Trophoblast cell (in vitro differentiated cells and primary cell): ENCODE results near the gene RPE.

Experiments
- DNase-seq, 2 donors: peaks; one replicate each; pipeline ENCODE4 v3.0.0-alpha.2; 2016
- H2AFZ ChIP-seq: 2 replicates; pipeline ENCODE4 v1.6.1; 2013; ENCODE audit warnings: low read length, moderate library complexity, mild to moderate bottlenecking; ENCODE audit not compliant: insufficient read depth, poor library complexity
- H2AK5ac ChIP-seq: 2 replicates; pipeline ENCODE4 v1.6.1; 2013; ENCODE audit warnings: mild to moderate bottlenecking, low read length
- H2BK120ac ChIP-seq: 2 replicates; pipeline ENCODE4 v1.6.1; 2013; ENCODE audit warnings: low read length, mild to moderate bottlenecking, moderate library complexity; ENCODE audit not compliant: insufficient read depth, poor library complexity
- H2BK12ac ChIP-seq: 2 replicates; pipeline ENCODE4 v1.6.1; 2013; ENCODE audit warnings: mild to moderate bottlenecking, low read length, moderate library complexity
- H2BK5ac ChIP-seq: 2 replicates; pipeline ENCODE4 v1.6.1; 2013; ENCODE audit warnings: low read length, low read depth, moderate library complexity, mild to moderate bottlenecking; ENCODE audit not compliant: poor library complexity
- H3K14ac ChIP-seq: 2 replicates; pipeline ENCODE4 v1.6.1; 2013; ENCODE audit warnings: mild to moderate bottlenecking, low read length
- H3K18ac ChIP-seq: 2 replicates; pipeline ENCODE4 v1.6.1; 2013; ENCODE audit warnings: mild to moderate bottlenecking, low read length
- H3K23ac ChIP-seq: 2 replicates; pipeline ENCODE4 v1.6.1; 2013; ENCODE audit warnings: low read length
- H3K27ac ChIP-seq: 2 replicates; pipeline ENCODE4 v1.5.1; 2013; ENCODE audit warnings: low read depth, mild to moderate bottlenecking, inconsistent platforms, low read length, moderate library complexity
- H3K27me3 ChIP-seq: 2 replicates; pipeline ENCODE4 v1.6.1; 2013; ENCODE audit warnings: inconsistent platforms, mild to moderate bottlenecking, low read length, moderate library complexity; ENCODE audit not compliant: insufficient read depth
- H3K36me3 ChIP-seq, 2 experiments: 1 replicate in 1 of 2; 2 replicates in 1 of 2; pipeline ENCODE4 v1.6.1; 2013; ENCODE audit warnings: low read length in 2 of 2, mild to moderate bottlenecking in 2 of 2, moderate library complexity in 1 of 2; ENCODE audit not compliant: insufficient read depth in 2 of 2, control insufficient read depth in 1 of 2
- H3K4ac ChIP-seq: 2 replicates; pipeline ENCODE4 v1.6.1; 2013; ENCODE audit warnings: low read depth, mild to moderate bottlenecking, low read length, moderate library complexity
- H3K4me1 ChIP-seq, 2 experiments: 1 replicate in 1 of 2; 2 replicates in 1 of 2; pipeline ENCODE4 v1.6.1; 2013; ENCODE audit warnings: low read length in 2 of 2, mild to moderate bottlenecking in 2 of 2, moderate library complexity in 1 of 2; ENCODE audit not compliant: insufficient read depth in 2 of 2, control insufficient read depth in 1 of 2
- H3K4me2 ChIP-seq: 2 replicates; pipeline ENCODE4 v1.6.1; 2013; ENCODE audit warnings: inconsistent platforms, mild to moderate bottlenecking, low read length, moderate library complexity
- H3K4me3 ChIP-seq: 2 replicates; pipeline ENCODE4 v1.5.1; 2013; ENCODE audit warnings: mild to moderate bottlenecking, low read depth, low read length, inconsistent platforms
- H3K79me1 ChIP-seq: one replicate; pipeline ENCODE4 v1.6.1; 2013; ENCODE audit warnings: low read length
- H3K79me2 ChIP-seq: 2 replicates; pipeline ENCODE4 v1.6.1; 2013; ENCODE audit warnings: low read length, mild to moderate bottlenecking; ENCODE audit not compliant: control insufficient read depth, insufficient read depth, poor library complexity
- H3K9ac ChIP-seq: 2 replicates; pipeline ENCODE4 v1.6.1; 2013; ENCODE audit warnings: mild to moderate bottlenecking, low read length
- H3K9me3 ChIP-seq: 2 replicates; pipeline ENCODE4 v1.6.1; 2013; ENCODE audit warnings: low read depth, mild to moderate bottlenecking, control low read depth, inconsistent platforms, low read length; ENCODE audit not compliant: insufficient read depth
- H4K12ac ChIP-seq: 2 replicates; pipeline ENCODE4 v1.6.1; 2013; ENCODE audit warnings: low read depth, mild to moderate bottlenecking, low read length, moderate library complexity
- H4K8ac ChIP-seq: 2 replicates; pipeline ENCODE4 v1.6.1; 2013; ENCODE audit warnings: low read depth, mild to moderate bottlenecking, low read length, moderate library complexity
- H4K91ac ChIP-seq: one replicate; pipeline ENCODE4 v1.6.1; 2013; ENCODE audit warnings: low read depth, mild to moderate bottlenecking, low read length, moderate library complexity
- WGBS: extraction: QIAGEN DNeasy Blood & Tissue Kit; methylation state at CpG from one replicate; pipeline ENCODE4 v1.1.7; 2013; ENCODE audit warnings: missing lambda C conversion rate; ENCODE audit not compliant: insufficient read length, insufficient coverage; ENCODE audit errors: extremely low coverage; 5-methylcytosine and 5-hydroxymethylcytosine counted together

RPE gene

DNA sequence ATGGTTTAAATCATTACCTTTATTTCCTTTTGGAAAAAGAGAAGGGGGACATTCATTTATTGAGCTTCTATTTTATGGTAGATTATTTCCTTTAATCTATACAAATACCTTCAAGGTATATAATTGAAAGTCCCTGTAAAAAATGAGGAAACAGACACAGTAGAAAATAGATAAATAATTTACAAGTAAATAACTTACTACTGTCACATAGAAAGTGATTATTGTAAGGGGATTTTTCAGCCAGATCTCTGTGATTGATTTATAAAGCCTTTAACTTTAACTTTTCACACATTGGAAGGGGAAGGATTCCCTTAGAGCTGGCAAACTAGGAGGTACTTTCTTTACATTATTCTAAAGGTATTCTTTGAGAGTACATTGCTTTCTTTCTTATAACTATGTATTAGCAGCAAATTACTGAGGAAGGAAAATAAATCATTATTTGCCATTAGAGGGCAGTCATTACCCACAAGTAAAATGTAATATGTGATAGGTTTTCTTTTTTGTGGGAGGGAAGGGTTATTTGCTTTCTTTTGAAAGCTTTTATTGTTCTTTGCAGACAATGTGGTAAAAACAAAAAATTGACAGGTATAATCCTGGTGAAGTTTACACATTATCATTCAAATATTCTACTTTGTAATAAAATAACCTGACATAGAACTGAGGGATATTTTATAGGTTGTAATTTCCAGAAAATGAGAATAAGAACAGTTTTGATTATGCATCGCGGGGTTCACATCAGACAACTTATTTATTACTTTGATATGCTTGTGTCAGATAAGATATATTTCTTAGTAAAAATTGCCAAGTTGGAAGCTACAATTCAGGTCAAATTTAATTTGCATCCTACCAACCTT is 24.8 kb upstream of the RPE start:
- no peaks in the 10 kb centered on the region for H3K36me3 ChIP-seq
- H3K23ac ChIP-seq = no peak overlapping the region
- H2BK5ac ChIP-seq = no peak overlapping the region
- no peak overlapping the region for H2BK120ac ChIP-seq
- H3K79me2 ChIP-seq = no peaks in the 10 kb centered on the region
- peaks cover 0 to 2% of the 10 kb centered on the region in 2 experiments for H3K4me1 ChIP-seq
- WGBS = no CpG with 5 or more reads among the region's 2 CpGs
- H4K12ac ChIP-seq = no peak overlapping the region
- H3K4me2 ChIP-seq = no peak overlapping the region
- peak in 1 of 2 donors; percentile 65 for DNase-seq
- H3K9me3 ChIP-seq = no peaks in the 10 kb centered on the region
- H4K8ac ChIP-seq = no peak overlapping the region
- H3K18ac ChIP-seq = no peak overlapping the region
- H2AK5ac ChIP-seq = no peak overlapping the region
- no peak overlapping the region for H4K91ac ChIP-seq
- no peak overlapping the region for H3K14ac ChIP-seq
- no peaks in the 10 kb centered on the region for H3K27me3 ChIP-seq
- H2BK12ac ChIP-seq = no peak overlapping the region
- H2AFZ ChIP-seq = no peak overlapping the region
- no peak overlapping the region for H3K27ac ChIP-seq
- no peak overlapping the region for H3K4me3 ChIP-seq
- H3K9ac ChIP-seq = no peak overlapping the region
- H3K4ac ChIP-seq = no peak overlapping the region
- H3K79me1 ChIP-seq = no peaks in the 10 kb centered on the region

GRCh38 chr2:209984291-209984690 is 18.1 kb upstream of the RPE start:
- H4K8ac ChIP-seq = no peak overlapping the region
- H2BK12ac ChIP-seq = no peak overlapping the region
- H3K36me3 ChIP-seq = no peaks in the 10 kb centered on the region
- H4K12ac ChIP-seq = no peak overlapping the region
- H3K4me3 ChIP-seq = no peak overlapping the region
- DNase-seq = no peak
- H3K79me1 ChIP-seq = no peaks in the 10 kb centered on the region
- H3K4me2 ChIP-seq = no peak overlapping the region
- H3K27me3 ChIP-seq = no peaks in the 10 kb centered on the region
- no peak overlapping the region for H2AFZ ChIP-seq
- H2BK5ac ChIP-seq = no peak overlapping the region
- no peaks in the 10 kb centered on the region for H3K9me3 ChIP-seq
- H3K27ac ChIP-seq = no peak overlapping the region
- H3K9ac ChIP-seq = no peak overlapping the region
- H3K79me2 ChIP-seq = no peaks in the 10 kb centered on the region
- no peak overlapping the region for H3K4ac ChIP-seq
- H3K18ac ChIP-seq = no peak overlapping the region
- no peaks in the 10 kb centered on the region for H3K4me1 ChIP-seq
- no peak overlapping the region for H4K91ac ChIP-seq
- H3K14ac ChIP-seq = no peak overlapping the region
- H2AK5ac ChIP-seq = no peak overlapping the region
- WGBS = no CpG with 5 or more reads among the region's 2 CpGs
- no peak overlapping the region for H3K23ac ChIP-seq
- H2BK120ac ChIP-seq = no peak overlapping the region

DNA sequence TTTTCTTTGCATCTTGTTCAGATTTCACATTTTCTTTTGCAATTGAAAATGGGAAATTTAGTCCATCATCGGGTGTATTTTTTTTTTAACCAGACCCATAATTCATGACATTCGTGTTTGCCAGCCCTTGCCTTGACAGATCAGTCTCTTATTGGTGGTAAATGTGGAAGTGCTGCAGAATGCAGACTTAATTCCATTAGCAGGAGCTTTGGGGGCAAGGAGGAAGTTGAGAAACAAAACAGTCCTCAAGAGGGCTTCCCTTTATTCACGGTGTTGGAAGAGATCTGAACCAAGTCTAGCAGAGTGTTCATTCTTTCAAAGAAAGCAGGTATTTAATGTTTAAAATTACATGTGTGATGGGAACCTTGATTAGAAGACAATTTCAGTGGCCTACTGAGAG is 16.6 kb upstream of the RPE start:
- Histone ChIP-seq H3K4ac (no peak overlapping the region), H3K36me3 (no peaks in the 10 kb centered on the region), H3K9ac (no peak overlapping the region), H3K27me3 (no peaks in the 10 kb centered on the region), H3K27ac (no peak overlapping the region), H3K4me1 (no peaks in the 10 kb centered on the region), H3K4me2 (no peak overlapping the region), H3K14ac (no peak overlapping the region), H2BK12ac (no peak overlapping the region), H4K8ac (no peak overlapping the region), H3K4me3 (no peak overlapping the region), H4K12ac (no peak overlapping the region), H3K79me2 (no peaks in the 10 kb centered on the region), H3K9me3 (no peaks in the 10 kb centered on the region), H3K79me1 (no peaks in the 10 kb centered on the region), H3K18ac (no peak overlapping the region), H2BK120ac (no peak overlapping the region), H4K91ac (no peak overlapping the region), H3K23ac (no peak overlapping the region), H2AK5ac (no peak overlapping the region), H2AFZ (no peak overlapping the region), H2BK5ac (no peak overlapping the region)
- no peak for DNase-seq
- no CpG with 5 or more reads among the region's 3 CpGs for WGBS

- no peaks in the 10 kb centered on the region for H3K9me3 ChIP-seq
- H2BK5ac ChIP-seq = no peak overlapping the region
- no peak overlapping the region for H2BK120ac ChIP-seq
- no peak overlapping the region for H3K27ac ChIP-seq
- H3K9ac ChIP-seq = no peak overlapping the region
- H3K4me2 ChIP-seq = no peak overlapping the region
- no peak overlapping the region for H3K4me3 ChIP-seq
- H2AK5ac ChIP-seq = no peak overlapping the region
- no peak overlapping the region for H4K8ac ChIP-seq
- H3K4ac ChIP-seq = no peak overlapping the region
- no peaks in the 10 kb centered on the region for H3K36me3 ChIP-seq
- no peaks in the 10 kb centered on the region for H3K4me1 ChIP-seq
- H3K79me1 ChIP-seq = no peaks in the 10 kb centered on the region
- no peak for DNase-seq
- H2BK12ac ChIP-seq = no peak overlapping the region
- no peak overlapping the region for H2AFZ ChIP-seq
- H4K91ac ChIP-seq = no peak overlapping the region
- no peaks in the 10 kb centered on the region for H3K27me3 ChIP-seq
- H4K12ac ChIP-seq = no peak overlapping the region
- no peak overlapping the region for H3K18ac ChIP-seq
- H3K79me2 ChIP-seq = no peaks in the 10 kb centered on the region
- H3K14ac ChIP-seq = no peak overlapping the region
- no peak overlapping the region for H3K23ac ChIP-seq
- WGBS = no CpG with 5 or more reads among the region's 2 CpGs
Observed at GRCh38 chr2:209986415-209986814, 16.0 kb upstream of the RPE start.
